IMR-90 (cell line): ENCODE measurements around the gene CLOCK. TPM values are rescaled to one million over a fixed set of nuclear protein-coding genes. Genes with fewer than 3 reads are reported as not detected.

Experiments
- ATAC-seq: fragments of 200-7000 bp; cut with Tn5 transposase; 2 replicates; pipeline ENCODE4 v1.9.1; 2020; ENCODE audit warnings: low read depth, mild to moderate bottlenecking, moderate library complexity
- BruUV-seq: library from RNA; stranded (reverse); fragments of 400-500 nt; replicated peaks from 2 replicates; lab custom pipeline; 2021; lab: Mats Ljungman, UMichigan
- CTCF ChIA-PET: fragments of 300-600 bp; formaldehyde crosslinking; extraction: SDS; loops from one replicate; lab custom pipeline; 2021; ENCODE audit warnings: antibody characterized with exemption; lab: Yijun Ruan, JAX
- POLR2A ChIA-PET: fragments of 300-600 bp; sonication (Branson Sonifier 250); formaldehyde crosslinking; loops from one replicate; lab custom pipeline; 2022; ENCODE audit warnings: antibody characterized with exemption; ENCODE audit not compliant: unreplicated experiment; lab: Charles Lee
- DNase-seq: peaks from one replicate; pipeline ENCODE4 v3.0.0; 2013
- H2AFZ ChIP-seq: replicated peaks from 2 replicates; pipeline ENCODE3; 2013; ENCODE audit warnings: low read length, mild to moderate bottlenecking; ENCODE audit not compliant: poor library complexity
- H2AK5ac ChIP-seq: 2 replicates; pipeline ENCODE4 v1.6.1; 2013; ENCODE audit warnings: low read depth, low read length, inconsistent platforms
- H2AK9ac ChIP-seq: replicated peaks from 2 replicates; pipeline ENCODE3; 2013; ENCODE audit warnings: mild to moderate bottlenecking, low read depth, low read length, moderate library complexity; ENCODE audit not compliant: poor library complexity
- H2BK120ac ChIP-seq: 2 replicates; pipeline ENCODE4 v1.6.1; 2013; ENCODE audit warnings: low read depth, low read length, inconsistent platforms
- H2BK15ac ChIP-seq: 3 replicates; pipeline ENCODE4 v1.6.1; 2013; ENCODE audit warnings: low read depth, low read length, inconsistent platforms
- H2BK20ac ChIP-seq: 2 replicates; pipeline ENCODE4 v1.6.1; 2013; ENCODE audit warnings: low read depth, mild to moderate bottlenecking, inconsistent platforms, low read length, moderate library complexity
- H2BK5ac ChIP-seq: 2 replicates; pipeline ENCODE4 v1.6.1; 2013; ENCODE audit warnings: mild to moderate bottlenecking, low read depth, low read length, inconsistent platforms; ENCODE audit not compliant: poor library complexity, severe bottlenecking
- H3K14ac ChIP-seq: replicated peaks from 2 replicates; pipeline ENCODE4 v1.6.1; 2013; ENCODE audit warnings: low read depth, low read length, inconsistent platforms
- H3K18ac ChIP-seq: 2 replicates; pipeline ENCODE4 v1.6.1; 2013; ENCODE audit warnings: low read depth, low read length, control low read depth
- H3K23ac ChIP-seq: 2 replicates; pipeline ENCODE4 v1.6.1; 2013; ENCODE audit warnings: low read depth, low read length, inconsistent platforms
- H3K27ac ChIP-seq: 2 replicates; pipeline ENCODE4 v1.5.1; 2013; ENCODE audit warnings: mild to moderate bottlenecking, control low read depth, low read length; ENCODE audit not compliant: insufficient read depth
- H3K27me3 ChIP-seq: 2 replicates; pipeline ENCODE4 v1.6.1; 2013; ENCODE audit warnings: low read length; ENCODE audit not compliant: control insufficient read depth, insufficient read depth
- H3K36me3 ChIP-seq: 2 replicates; pipeline ENCODE4 v1.6.1; 2013; ENCODE audit warnings: low read length, mixed read lengths; ENCODE audit not compliant: control insufficient read depth, insufficient read depth
- H3K4ac ChIP-seq: 2 replicates; pipeline ENCODE4 v1.6.1; 2013; ENCODE audit warnings: low read depth, low read length, inconsistent platforms
- H3K4me1 ChIP-seq: 2 replicates; pipeline ENCODE4 v1.6.1; 2013; ENCODE audit warnings: low read length, mixed read lengths; ENCODE audit not compliant: control insufficient read depth, insufficient read depth
- H3K4me2 ChIP-seq: 2 replicates; pipeline ENCODE4 v1.6.1; 2013; ENCODE audit warnings: low read depth, mild to moderate bottlenecking, control low read depth, low read length, moderate library complexity
- H3K4me3 ChIP-seq: 2 replicates; pipeline ENCODE4 v1.5.1; 2013; ENCODE audit warnings: low read depth, mild to moderate bottlenecking, control low read depth, low read length, moderate library complexity; ENCODE audit not compliant: insufficient read depth
- H3K56ac ChIP-seq: 2 replicates; pipeline ENCODE4 v1.6.1; 2013; ENCODE audit warnings: low read length, inconsistent platforms; ENCODE audit not compliant: insufficient read depth; ENCODE audit errors: extremely low read depth
- H3K79me1 ChIP-seq, 2 experiments: 2 replicates each; pipeline ENCODE4 v1.6.1; 2013; ENCODE audit warnings: low read length in 2 of 2, inconsistent platforms in 1 of 2, low read depth in 1 of 2
- H3K9ac ChIP-seq: 2 replicates; pipeline ENCODE4 v1.6.1; 2013; ENCODE audit warnings: low read depth, low read length, control low read depth
- H3K9me1 ChIP-seq: 2 replicates; pipeline ENCODE4 v1.6.1; 2013; ENCODE audit warnings: low read length, inconsistent platforms; ENCODE audit not compliant: insufficient read depth
- H3K9me3 ChIP-seq: 2 replicates; pipeline ENCODE4 v1.6.1; 2013; ENCODE audit warnings: low read length; ENCODE audit not compliant: control insufficient read depth, insufficient read depth
- H4K20me1 ChIP-seq: 2 replicates; pipeline ENCODE4 v1.6.1; 2013; ENCODE audit warnings: low read length, inconsistent platforms; ENCODE audit not compliant: insufficient read depth
- H4K5ac ChIP-seq: 2 replicates; pipeline ENCODE4 v1.6.1; 2013; ENCODE audit warnings: mild to moderate bottlenecking, low read depth, low read length, control low read depth
- H4K8ac ChIP-seq, 2 experiments: 2 replicates each; pipeline ENCODE4 v1.6.1; 2013; ENCODE audit warnings: low read depth in 2 of 2, low read length in 2 of 2, control low read depth in 1 of 2, inconsistent platforms in 1 of 2
- H4K91ac ChIP-seq: 2 replicates; pipeline ENCODE4 v1.6.1; 2013; ENCODE audit warnings: low read depth, low read length, inconsistent platforms; ENCODE audit not compliant: insufficient read depth
- MAFK ChIP-seq: IDR thresholded peaks from 2 replicates; pipeline ENCODE4 v1.6.1; 2012; ENCODE audit warnings: low read depth, low read length, improper control_type of control experiment
- MAZ ChIP-seq: IDR thresholded peaks from 2 replicates; pipeline ENCODE4 v1.6.1; 2012; ENCODE audit warnings: low read depth, mild to moderate bottlenecking, low read length, improper control_type of control experiment, moderate library complexity, borderline replicate concordance
- RFX5 ChIP-seq: IDR thresholded peaks from 2 replicates; pipeline ENCODE4 v1.8.0; 2012; ENCODE audit warnings: low read depth, mild to moderate bottlenecking, low read length, moderate library complexity
- WGBS, 2 experiments: methylation state at CpG; one replicate each; pipeline versions ENCODE4 v1.1.5 to v1.1.7; 2013; ENCODE audit warnings: missing lambda C conversion rate in 2 of 2; ENCODE audit not compliant: insufficient read length in 1 of 2; ENCODE audit errors: extremely low coverage in 2 of 2; 5-methylcytosine and 5-hydroxymethylcytosine counted together
- dilution Hi-C: fragments of 300-500 bp; cut with HindIII; formaldehyde crosslinking; loops from one replicate; pipeline ENCODE4 v1.14.3; 2018; ENCODE audit warnings: low sequenced_read_pairs; ENCODE audit not compliant: unreplicated experiment
- in situ Hi-C: fragments of 300-500 bp; cut with MboI; formaldehyde crosslinking; loops from 3 replicates; pipeline ENCODE4 v1.14.3; 2019; ENCODE audit warnings: low sequenced_read_pairs, inconsistent platforms, mixed read lengths
- intact Hi-C: fragments of 100-400 bp; cut with micrococcal nuclease; formaldehyde crosslinking; loops from 2 replicates; pipeline ENCODE4 v1.10.0; 2022
- polyA plus RNA-seq, 3 experiments: library from polyadenylated mRNA; depleted of rRNA; stranded (reverse); fragments of >200 nt; gene quantifications; 2 replicates each; pipeline ENCODE4 v1.2.3, GENCODE V29; 2012; ENCODE audit warnings: low replicate concordance in 1 of 3
- total RNA-seq: library from RNA; depleted of rRNA; stranded (reverse); fragments of >200 nt; gene quantifications from 2 replicates; pipeline ENCODE4 v1.2.3, GENCODE V29; 2012

Gene CLOCK
- total and polyA plus RNA-seq, 2 of the 4 experiments (the other 2 are of a cell fraction) = 7.3 to 53.4 TPM

DNA sequence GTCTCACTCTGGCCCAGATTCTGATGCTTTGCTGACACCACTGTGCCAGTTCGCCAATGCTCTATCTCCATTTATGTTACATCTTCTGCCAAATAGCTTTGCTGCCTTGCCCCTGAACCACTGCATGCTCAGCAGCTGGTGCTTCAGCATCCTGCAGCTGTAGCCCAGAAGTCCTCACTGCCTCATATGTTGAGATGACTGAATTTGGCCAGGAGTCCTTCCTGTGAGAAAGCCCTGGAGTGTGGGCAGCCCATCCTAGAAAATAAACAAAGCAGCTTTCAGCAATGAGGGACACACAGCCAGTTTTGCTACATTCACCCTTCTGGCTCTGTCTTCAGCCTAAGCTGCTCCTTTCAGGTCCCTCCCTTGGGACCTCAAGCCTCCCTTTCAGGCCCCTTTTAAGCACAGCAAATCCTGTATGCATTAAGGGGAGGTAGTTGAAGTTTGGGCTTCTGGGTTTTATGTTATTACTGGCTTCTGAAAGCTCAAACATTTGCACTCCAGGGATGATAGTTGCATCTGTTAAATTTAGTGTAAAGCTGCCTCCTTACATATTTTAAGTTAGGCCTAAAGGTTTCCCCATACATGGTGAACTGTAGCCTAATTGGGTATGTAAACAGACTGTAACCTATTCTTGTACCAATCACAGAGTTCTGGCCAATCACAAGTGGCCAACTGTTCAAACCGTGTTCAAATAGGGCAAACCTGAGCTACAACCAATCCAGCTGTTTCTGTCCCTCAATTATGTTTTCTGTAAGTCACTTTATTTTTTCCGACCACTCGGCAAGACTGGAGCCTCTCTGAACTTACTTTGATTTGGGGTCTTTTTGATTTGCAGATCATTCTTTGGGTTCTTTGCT lies 153.0 kb downstream of the CLOCK start:
- H3K4ac ChIP-seq = peak overlapping the region; percentile 21; the same call in 1 of the 2 replicates
- no CpG with 5 or more reads among the region's 4 CpGs for WGBS, 2 experiments
- peaks cover 5% of the 10 kb centered on the region for H3K4me1 ChIP-seq
- in situ Hi-C loops (no loop called here), dilution Hi-C loops (no loop called here), intact Hi-C loops (no loop called here)
- no peak overlapping the region for H3K4me2 ChIP-seq
- H3K18ac ChIP-seq = no peak overlapping the region
- 0 out of 2 replicates have a peak overlapping the region, but pooled peaks have one; percentile 12 for H2BK20ac ChIP-seq
- peaks cover 22% of the 10 kb centered on the region for H4K20me1 ChIP-seq
- H2AFZ ChIP-seq = peak overlapping the region; percentile 23
- peak overlapping the region; percentile 11; the same call in 1 of the 2 replicates for H2AK5ac ChIP-seq
- H3K9me3 ChIP-seq = no peaks in the 10 kb centered on the region
- peaks cover 2 to 3% of the 10 kb centered on the region in 2 experiments; a peak in 1 of 4 replicates for H3K79me1 ChIP-seq
- no TSS peak for BruUV-seq
- H2BK15ac ChIP-seq = no peak overlapping the region
- DNase-seq (peak; percentile 85), ATAC-seq (peak; percentile 3; the same call in 1 of the 2 replicates)
- H3K36me3 ChIP-seq = peaks cover 4% of the 10 kb centered on the region; the same call in 1 of the 2 replicates
- 0 out of 2 replicates have a peak overlapping the region, but pooled peaks have one; percentile 15 for H3K14ac ChIP-seq
- H3K27ac ChIP-seq = peak overlapping the region; percentile 26; the same call in 1 of the 2 replicates
- no peak overlapping the region for H4K5ac ChIP-seq
- 0 out of 2 replicates have a peak overlapping the region, but pooled peaks have one; percentile 6 for H2BK120ac ChIP-seq
- H3K27me3 ChIP-seq = no peaks in the 10 kb centered on the region
- H2BK5ac ChIP-seq = peak overlapping the region; percentile 25
- CTCF ChIA-PET = interaction anchor here (0.6 to 1.5 kb wide), 4 partner anchors 9 to 137 kb away, joined by 3 to 4 read pairs (median 4); partner anchors contain the start of gene SRD5A3
- 0 out of 4 replicates have a peak overlapping the region, but pooled peaks of 1 of the 2 experiments have one; percentile 0 for H4K8ac ChIP-seq
- TF ChIP-seq MAFK = no peak
- no peak for TF ChIP-seq MAZ
- no peak for TF ChIP-seq RFX5
- no peak overlapping the region for H3K9ac ChIP-seq
- H2AK9ac ChIP-seq = no peak overlapping the region
- H3K9me1 ChIP-seq = no peaks in the 10 kb centered on the region; the same call in 1 of the 2 replicates
- no peak overlapping the region for H3K56ac ChIP-seq
- no peak overlapping the region for H3K4me3 ChIP-seq
- H3K23ac ChIP-seq = peak overlapping the region; percentile 50
- POLR2A ChIA-PET = no interaction called here
- no peak overlapping the region for H4K91ac ChIP-seq
